HCT116 (cell line): ENCODE results near the gene NPHS1. TPM values are rescaled to one million over a fixed set of nuclear protein-coding genes. Genes with fewer than 3 reads are reported as not detected.

ENCODE experiments used
- ATAC-seq: fragments of 200-7000 bp; cut with Tn5 transposase; 2 replicates; pipeline ENCODE4 v1.9.1; 2020; ENCODE audit warnings: mild to moderate bottlenecking, moderate library complexity
- BruUV-seq: library from RNA; stranded (reverse); fragments of 400-500 nt; replicated peaks from 2 replicates; lab custom pipeline; 2021; lab: Mats Ljungman, UMichigan
- CTCF ChIA-PET: fragments of 300-600 bp; sonication (Branson Sonifier 250); formaldehyde crosslinking; loops from one replicate; lab custom pipeline; 2021; ENCODE audit warnings: antibody characterized with exemption; lab: Charles Lee
- POLR2A ChIA-PET: fragments of 300-600, 350-600 bp; sonication (Branson Sonifier 250); formaldehyde crosslinking; loops from one replicate; lab custom pipeline; 2021; ENCODE audit warnings: antibody characterized with exemption; lab: Charles Lee
- RAD21 ChIA-PET, 2 experiments: fragments of 300-600 bp; sonication (Branson Sonifier 250); formaldehyde crosslinking; loops; one replicate each; lab custom pipeline; 2023; ENCODE audit warnings: low total read pairs in 2 of 2; ENCODE audit not compliant: uncharacterized antibody in 2 of 2, unreplicated experiment in 2 of 2, low non-redundant PET in 1 of 2; lab: Charles Lee
- DNase-seq: peaks from one replicate; pipeline ENCODE4 v3.0.0-alpha.2; 2010; ENCODE audit warnings: low read depth, low spot score
- H2AFZ ChIP-seq: fragments of 200-600 bp; shearing (Covaris generic), sonication (generic); 2 replicates; pipeline ENCODE4 v1.6.1; 2017; ENCODE audit warnings: low read depth, mixed run types, mixed read lengths, antibody characterized with exemption, low read length; ENCODE audit not compliant: poor library complexity, severe bottlenecking
- H3K27ac ChIP-seq: 2 replicates; pipeline ENCODE4 v1.5.1; 2012; ENCODE audit warnings: low read depth, low read length
- H3K27me3 ChIP-seq: fragments of 200-600 bp; sonication (generic); 2 replicates; pipeline ENCODE4 v1.6.1; 2016; ENCODE audit warnings: mixed run types, low read length, mixed read lengths; ENCODE audit not compliant: insufficient read depth
- H3K36me3 ChIP-seq, 2 experiments: fragments of 200-500 bp in 1 of 2; fragments of 200-600 bp in 1 of 2; sonication (Bioruptor generic) in 1 of 2; sonication (generic) in 1 of 2; 2 replicates each; pipeline versions ENCODE4 v1.5.1 to v1.6.1; 2014 to 2016; ENCODE audit warnings: low read length in 2 of 2, inconsistent platforms in 1 of 2, mixed read lengths in 1 of 2, mixed run types in 1 of 2; ENCODE audit not compliant: insufficient read depth in 2 of 2, control insufficient read depth in 1 of 2
- H3K4me1 ChIP-seq, 2 experiments: fragments of 200-600 bp in 1 of 2; sonication (generic) in 1 of 2; 2 replicates each; pipeline versions ENCODE4 v1.5.1 to v1.6.1; 2012 to 2017; ENCODE audit warnings: low read length in 2 of 2, inconsistent platforms in 1 of 2, mild to moderate bottlenecking in 1 of 2, mixed read lengths in 1 of 2, mixed run types in 1 of 2, moderate library complexity in 1 of 2; ENCODE audit not compliant: insufficient read depth in 2 of 2, control insufficient read depth in 1 of 2
- H3K4me2 ChIP-seq: fragments of 200-600 bp; sonication (generic); 2 replicates; pipeline ENCODE4 v1.6.1; 2017; ENCODE audit warnings: mixed run types, low read length, mixed read lengths
- H3K4me3 ChIP-seq, 2 experiments: fragments of 200-600 bp in 1 of 2; sonication (generic) in 1 of 2; replicated peaks in 1 of 2; 2 replicates each; pipeline ENCODE4 v1.5.1; 2011 to 2016; ENCODE audit warnings: low read length in 2 of 2, control low read depth in 1 of 2, low read depth in 1 of 2, mild to moderate bottlenecking in 1 of 2, mixed read lengths in 1 of 2, mixed run types in 1 of 2
- H3K79me2 ChIP-seq: fragments of 200-600 bp; sonication (generic); 2 replicates; pipeline ENCODE4 v1.6.1; 2017; ENCODE audit warnings: mild to moderate bottlenecking, mixed run types, low read length, moderate library complexity, mixed read lengths; ENCODE audit not compliant: insufficient read depth
- H3K9ac ChIP-seq: fragments of 200-600 bp; sonication (generic); 2 replicates; pipeline ENCODE4 v1.6.1; 2016; ENCODE audit warnings: low read length, mixed read lengths
- H3K9me2 ChIP-seq: fragments of 200-600 bp; sonication (generic), shearing (Covaris generic); 2 replicates; pipeline ENCODE4 v1.6.1; 2017; ENCODE audit warnings: mixed run types, mild to moderate bottlenecking, moderate library complexity; ENCODE audit not compliant: insufficient read depth
- H3K9me3 ChIP-seq, 2 experiments: fragments of 200-500 bp in 1 of 2; fragments of 200-600 bp in 1 of 2; sonication (Bioruptor generic) in 1 of 2; sonication (generic) in 1 of 2; 2 replicates each; pipeline ENCODE4 v1.6.1; 2014 to 2017; ENCODE audit warnings: low read length in 2 of 2, mixed read lengths in 2 of 2, inconsistent platforms in 1 of 2, low read depth in 1 of 2, mild to moderate bottlenecking in 1 of 2, mixed run types in 1 of 2, moderate library complexity in 1 of 2; ENCODE audit not compliant: control insufficient read depth in 1 of 2, insufficient read depth in 1 of 2
- H4K20me1 ChIP-seq: fragments of 200-600 bp; sonication (generic), shearing (Covaris generic); 2 replicates; pipeline ENCODE4 v1.6.1; 2017; ENCODE audit warnings: mixed run types, mild to moderate bottlenecking, moderate library complexity; ENCODE audit not compliant: insufficient read depth
- ATF3 ChIP-seq: IDR thresholded peaks from 2 replicates; pipeline ENCODE4 v1.6.1; 2012
- CBX3 ChIP-seq: IDR thresholded peaks from 2 replicates; pipeline ENCODE4 v1.6.1; 2012; ENCODE audit warnings: low read depth
- CEBPB ChIP-seq: IDR thresholded peaks from 2 replicates; pipeline ENCODE4 v1.6.1; 2012; ENCODE audit warnings: low read depth
- EGR1 ChIP-seq: IDR thresholded peaks from 2 replicates; pipeline ENCODE4 v1.6.1; 2012; ENCODE audit warnings: low read depth
- ELF1 ChIP-seq: IDR thresholded peaks from 2 replicates; pipeline ENCODE4 v1.6.1; 2012; ENCODE audit warnings: low read depth, borderline replicate concordance
- EZH2 ChIP-seq: fragments of 200-600 bp; sonication (generic); IDR thresholded peaks from 2 replicates; pipeline ENCODE4 v1.6.1; 2017; ENCODE audit warnings: antibody characterized with exemption, mixed run types
- EZH2phosphoT487 ChIP-seq: fragments of 200-600 bp; IDR thresholded peaks from 2 replicates; pipeline ENCODE4 v1.6.1; 2018; ENCODE audit warnings: antibody characterized with exemption, borderline replicate concordance
- JUND ChIP-seq: IDR thresholded peaks from 2 replicates; pipeline ENCODE4 v1.6.1; 2012
- MAX ChIP-seq: IDR thresholded peaks from 2 replicates; pipeline ENCODE4 v1.6.1; 2012
- POLR2A ChIP-seq: IDR thresholded peaks from 2 replicates; pipeline ENCODE4 v1.7.0; 2011; ENCODE audit warnings: borderline replicate concordance; ENCODE audit not compliant: insufficient read depth, insufficient read length; ENCODE audit errors: extremely low read depth
- POLR2AphosphoS5 ChIP-seq: IDR thresholded peaks from 2 replicates; pipeline ENCODE4 v1.6.1; 2011; ENCODE audit warnings: mild to moderate bottlenecking, low read depth, low read length, moderate library complexity
- RAD21 ChIP-seq: IDR thresholded peaks from 2 replicates; pipeline ENCODE4 v1.6.1; 2012; ENCODE audit warnings: low read depth, mild to moderate bottlenecking
- REST ChIP-seq: IDR thresholded peaks from 2 replicates; pipeline ENCODE4 v1.6.1; 2012; ENCODE audit warnings: low read depth
- SP1 ChIP-seq: IDR thresholded peaks from 2 replicates; pipeline ENCODE4 v1.6.1; 2012; ENCODE audit warnings: low read depth
- TCF7L2 ChIP-seq: IDR thresholded peaks from 2 replicates; pipeline ENCODE4 v1.7.0; 2011; ENCODE audit warnings: borderline replicate concordance, inconsistent platforms; ENCODE audit not compliant: insufficient read depth, insufficient read length; ENCODE audit errors: extremely low read depth
- YY1 ChIP-seq: IDR thresholded peaks from 2 replicates; pipeline ENCODE4 v1.6.1; 2011; ENCODE audit warnings: low read length, low read depth, moderate library complexity, mild to moderate bottlenecking; ENCODE audit not compliant: insufficient replicate concordance; ENCODE audit errors: extremely low read depth
- ZFX ChIP-seq: fragments of 450-650 bp; IDR thresholded peaks from 2 replicates; pipeline ENCODE4 v1.6.1; 2017
- ZNF274 ChIP-seq: fragments of 200-500 bp; sonication (Bioruptor generic); IDR thresholded peaks from 2 replicates; pipeline ENCODE4 v1.6.1; 2014; ENCODE audit warnings: mild to moderate bottlenecking, low read depth, low read length, inconsistent platforms
- intact Hi-C: fragments of 100-400 bp; cut with micrococcal nuclease; formaldehyde crosslinking; loops from 2 replicates; pipeline ENCODE4 v1.10.0; 2022
- total RNA-seq: library from RNA; stranded (reverse); gene quantifications from one replicate; pipeline ENCODE4 v1.2.1, GENCODE V29; 2021; ENCODE audit not compliant: unreplicated experiment

NPHS1 gene
- total RNA-seq, 1 experiment from 2014 or later, result 0.57 TPM

- no peak overlapping the region for H3K4me3 ChIP-seq
- no peaks in the 10 kb centered on the region for H3K9me3 ChIP-seq
- ChIA-PET RAD21 (no interaction called here), CTCF (interaction anchor here (1.4 kb wide), 1 partner anchor 44 kb away, joined by 3 read pairs; no protein-coding TSS in a partner anchor), POLR2A (no interaction called here)
- H3K79me2 ChIP-seq, result no peaks in the 10 kb centered on the region
- DNase-seq, result no peak
- H3K4me2 ChIP-seq, result no peak overlapping the region
- H3K27ac ChIP-seq, result no peak overlapping the region
- no peaks in the 10 kb centered on the region for H3K9me2 ChIP-seq
- BruUV-seq, result no TSS peak
- no peaks in the 10 kb centered on the region for H3K4me1 ChIP-seq
- H3K27me3 ChIP-seq, result no peaks in the 10 kb centered on the region
- TF ChIP-seq SP1 (no peak), MAX (no peak), TCF7L2 (no peak), CEBPB (no peak), EGR1 (no peak), RAD21 (no peak), EZH2 (no peak), ATF3 (no peak), YY1 (no peak), JUND (no peak), CBX3 (no peak), POLR2AphosphoS5 (no peak), EZH2phosphoT487 (no peak), REST (no peak), ZNF274 (no peak), POLR2A (no peak), ELF1 (no peak), ZFX (no peak)
- no peaks in the 10 kb centered on the region for H4K20me1 ChIP-seq
- peaks cover 24 to 40% of the 10 kb centered on the region in 2 experiments; a peak in 3 of 4 replicates for H3K36me3 ChIP-seq
- H2AFZ ChIP-seq, result no peak overlapping the region
- no peak overlapping the region for H3K9ac ChIP-seq
- ATAC-seq, result no peak
- intact Hi-C loops, result loop anchor here (10.0 kb wide), 1 partner anchor 166 kb away; the partner anchor contains the start of genes THAP8 and WDR62
Measured at GRCh38 chr19:35888398-35888797, 36.1 kb upstream of the NPHS1 start.
